Panc1 (cell line): ENCODE results near the gene FABP1.

Source experiments
- CTCF ChIP-seq: fragments of 450-650 bp; IDR thresholded peaks from 2 replicates; pipeline ENCODE4 v1.5.1; 2017; ENCODE audit warnings: mild to moderate bottlenecking
- POLR2AphosphoS5 ChIP-seq: IDR thresholded peaks from 2 replicates; pipeline ENCODE4 v1.6.1; 2012; ENCODE audit warnings: mild to moderate bottlenecking, low read depth, low read length, moderate library complexity
- SIN3A ChIP-seq: IDR thresholded peaks from 2 replicates; pipeline ENCODE4 v1.6.1; 2012; ENCODE audit warnings: low read depth, mild to moderate bottlenecking, low read length, moderate library complexity, borderline replicate concordance; ENCODE audit not compliant: insufficient read depth

GRCh38 chr2:88176352-88176984 is 48.6 kb upstream of the FABP1 start:
- TF ChIP-seq CTCF (no peak), POLR2AphosphoS5 (no peak), SIN3A (no peak)
